Osteocyte (in vitro differentiated cells): Measurements from ENCODE around the gene PTPRM. TPM values are rescaled to one million over a fixed set of nuclear protein-coding genes. Genes with fewer than 3 reads are reported as not detected.

Experiments used
- DNase-seq: peaks from one replicate; pipeline ENCODE4 v3.0.0; 2021; ENCODE audit warnings: mixed read lengths; ENCODE audit not compliant: unreplicated experiment; ENCODE audit errors: extremely low spot score
- H3K27ac Mint-ChIP-seq: one replicate; pipeline ENCODE4 v1.8.0; 2021; ENCODE audit warnings: mild to moderate bottlenecking, mixed read lengths; ENCODE audit not compliant: unreplicated experiment
- H3K27me3 Mint-ChIP-seq: one replicate; pipeline ENCODE4 v1.8.0; 2021; ENCODE audit warnings: mixed read lengths; ENCODE audit not compliant: unreplicated experiment
- H3K36me3 Mint-ChIP-seq: one replicate; pipeline ENCODE4 v1.8.0; 2021; ENCODE audit warnings: mixed read lengths; ENCODE audit not compliant: unreplicated experiment
- H3K4me1 Mint-ChIP-seq: one replicate; pipeline ENCODE4 v1.8.0; 2021; ENCODE audit warnings: mixed read lengths; ENCODE audit not compliant: unreplicated experiment
- H3K4me3 Mint-ChIP-seq: one replicate; pipeline ENCODE4 v1.8.0; 2021; ENCODE audit warnings: mild to moderate bottlenecking, moderate library complexity, mixed read lengths; ENCODE audit not compliant: unreplicated experiment
- H3K9me3 Mint-ChIP-seq: one replicate; pipeline ENCODE4 v1.8.0; 2021; ENCODE audit warnings: mixed read lengths; ENCODE audit not compliant: unreplicated experiment
- total RNA-seq: library from RNA; stranded (reverse); gene quantifications from 2 replicates; pipeline ENCODE4 v1.2.1, GENCODE V29; 2021
- TF ChIP-seq, protein P1 (sequence below): fragments of 200-600 bp; sonication (generic); IDR thresholded peaks from 2 replicates; pipeline ENCODE4 v1.5.0; 2021; ENCODE audit warnings: antibody characterized with exemption, mild to moderate bottlenecking, moderate library complexity

Gene PTPRM
- total RNA-seq, 1 donor from 2014 or later: 105 TPM

- no peaks in the 10 kb centered on the region for H3K27me3 Mint-ChIP-seq
- TF ChIP-seq, protein P1, sequence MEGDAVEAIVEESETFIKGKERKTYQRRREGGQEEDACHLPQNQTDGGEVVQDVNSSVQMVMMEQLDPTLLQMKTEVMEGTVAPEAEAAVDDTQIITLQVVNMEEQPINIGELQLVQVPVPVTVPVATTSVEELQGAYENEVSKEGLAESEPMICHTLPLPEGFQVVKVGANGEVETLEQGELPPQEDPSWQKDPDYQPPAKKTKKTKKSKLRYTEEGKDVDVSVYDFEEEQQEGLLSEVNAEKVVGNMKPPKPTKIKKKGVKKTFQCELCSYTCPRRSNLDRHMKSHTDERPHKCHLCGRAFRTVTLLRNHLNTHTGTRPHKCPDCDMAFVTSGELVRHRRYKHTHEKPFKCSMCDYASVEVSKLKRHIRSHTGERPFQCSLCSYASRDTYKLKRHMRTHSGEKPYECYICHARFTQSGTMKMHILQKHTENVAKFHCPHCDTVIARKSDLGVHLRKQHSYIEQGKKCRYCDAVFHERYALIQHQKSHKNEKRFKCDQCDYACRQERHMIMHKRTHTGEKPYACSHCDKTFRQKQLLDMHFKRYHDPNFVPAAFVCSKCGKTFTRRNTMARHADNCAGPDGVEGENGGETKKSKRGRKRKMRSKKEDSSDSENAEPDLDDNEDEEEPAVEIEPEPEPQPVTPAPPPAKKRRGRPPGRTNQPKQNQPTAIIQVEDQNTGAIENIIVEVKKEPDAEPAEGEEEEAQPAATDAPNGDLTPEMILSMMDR: no peak
- no peak overlapping the region for H3K27ac Mint-ChIP-seq
- no peak overlapping the region for H3K4me3 Mint-ChIP-seq
- no peaks in the 10 kb centered on the region for H3K9me3 Mint-ChIP-seq
- peaks cover 14% of the 10 kb centered on the region for H3K36me3 Mint-ChIP-seq
- H3K4me1 Mint-ChIP-seq: peaks cover 26% of the 10 kb centered on the region
- no peak for DNase-seq
These were observed 572.0 kb downstream of the PTPRM start for GRCh38 chr18:8139127-8139527.

DNA sequence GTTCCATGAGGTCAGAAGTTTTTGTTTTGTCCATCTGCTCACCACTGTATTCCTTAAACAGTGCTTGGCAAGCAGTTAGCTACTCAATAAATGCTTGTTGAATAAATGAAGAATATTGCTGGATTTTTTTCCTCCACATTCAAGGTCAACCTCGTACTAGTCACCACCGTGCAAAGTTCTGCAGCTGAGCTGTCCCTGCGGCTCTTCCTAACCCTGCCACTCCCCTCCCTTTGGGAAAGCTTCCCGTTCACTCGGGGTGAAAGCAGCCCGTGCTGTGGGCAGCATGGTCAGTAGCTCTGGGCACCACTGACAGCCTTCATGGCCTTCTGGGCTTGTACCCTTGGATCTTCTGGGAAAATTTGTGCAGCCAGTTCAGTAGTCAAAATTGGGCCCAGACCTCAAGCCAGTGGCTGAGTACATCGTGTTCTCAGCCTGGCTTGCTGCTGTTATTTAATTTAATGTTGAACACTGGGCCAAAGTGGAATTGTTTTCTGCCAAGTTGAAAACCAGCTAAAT is 572.8 kb downstream of the PTPRM start:
- H3K36me3 Mint-ChIP-seq: peaks cover 17% of the 10 kb centered on the region
- no peak overlapping the region for H3K27ac Mint-ChIP-seq
- H3K4me1 Mint-ChIP-seq: peaks cover 26% of the 10 kb centered on the region
- no peak for DNase-seq
- peaks cover 3% of the 10 kb centered on the region for H3K9me3 Mint-ChIP-seq
- TF ChIP-seq, protein P1: no peak
- H3K27me3 Mint-ChIP-seq: no peaks in the 10 kb centered on the region
- no peak overlapping the region for H3K4me3 Mint-ChIP-seq

DNA sequence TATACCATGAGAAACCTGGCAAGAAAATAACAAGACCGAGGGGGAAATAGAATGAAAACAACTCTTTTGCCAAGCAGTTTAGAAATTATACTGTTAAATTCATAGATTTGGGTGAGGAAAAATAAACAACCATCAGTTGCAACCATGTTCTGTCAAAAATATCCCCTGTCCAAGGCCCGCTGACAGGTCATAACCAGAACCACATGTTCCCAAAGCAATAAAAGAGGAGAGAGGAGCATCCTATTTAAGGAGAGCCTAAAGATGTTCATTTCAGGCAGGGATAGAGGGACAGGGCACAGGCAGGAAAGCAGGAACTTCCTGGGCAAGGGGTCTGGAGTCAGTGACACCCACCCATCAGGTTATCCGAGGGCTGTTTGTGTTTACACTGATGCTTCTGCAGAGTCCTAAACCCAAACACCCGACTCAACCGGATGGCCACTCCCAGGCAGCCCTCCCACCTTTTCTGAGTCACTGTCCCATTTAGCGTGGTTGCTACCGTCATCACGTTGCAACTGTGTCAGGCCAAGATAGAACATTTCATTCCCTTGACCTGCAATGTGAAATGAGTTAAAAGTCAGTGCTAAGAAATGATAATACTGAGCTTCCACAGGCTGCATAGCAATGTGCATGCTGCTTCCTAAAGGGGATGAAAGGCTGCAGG is 573.9 kb downstream of the PTPRM start:
- Mint-ChIP-seq H3K36me3 (peaks cover 20% of the 10 kb centered on the region), H3K4me1 (peaks cover 26% of the 10 kb centered on the region), H3K27me3 (no peaks in the 10 kb centered on the region), H3K9me3 (peaks cover 4% of the 10 kb centered on the region), H3K27ac (no peak overlapping the region), H3K4me3 (no peak overlapping the region)
- TF ChIP-seq, protein P1: no peak
- no peak for DNase-seq

GRCh38 chr18:8142131-8142711 is 575.1 kb downstream of the PTPRM start:
- H3K4me3 Mint-ChIP-seq: no peak overlapping the region
- H3K36me3 Mint-ChIP-seq: peaks cover 31% of the 10 kb centered on the region
- TF ChIP-seq, protein P1: no peak
- peaks cover 26% of the 10 kb centered on the region for H3K4me1 Mint-ChIP-seq
- peak overlapping the region; percentile 61 for H3K27ac Mint-ChIP-seq
- DNase-seq: no peak
- no peaks in the 10 kb centered on the region for H3K27me3 Mint-ChIP-seq
- H3K9me3 Mint-ChIP-seq: peaks cover 13% of the 10 kb centered on the region

DNA sequence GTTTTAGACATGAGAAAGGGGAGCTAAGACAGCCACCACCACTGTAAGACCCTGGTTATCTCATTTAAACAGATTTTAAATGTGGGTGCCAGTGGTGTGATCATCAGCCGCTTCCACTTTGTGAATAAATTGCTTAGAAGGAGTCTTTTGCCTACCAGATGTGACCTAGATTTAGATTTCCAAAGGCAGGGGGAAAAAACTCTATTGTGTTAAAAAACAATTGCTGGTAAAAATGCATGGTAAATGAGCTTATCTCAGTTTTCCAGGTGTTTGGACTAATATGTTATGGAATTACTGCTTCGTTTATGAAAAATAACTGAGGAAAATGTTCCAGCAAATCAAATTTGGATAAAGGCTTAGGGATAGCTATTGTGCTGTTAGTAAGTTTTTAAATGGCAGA is 575.8 kb downstream of the PTPRM start:
- Mint-ChIP-seq H3K4me1 (peaks cover 26% of the 10 kb centered on the region), H3K27me3 (no peaks in the 10 kb centered on the region), H3K9me3 (peaks cover 17% of the 10 kb centered on the region), H3K27ac (no peak overlapping the region), H3K4me3 (no peak overlapping the region), H3K36me3 (peaks cover 37% of the 10 kb centered on the region)
- TF ChIP-seq, protein P1: no peak
- no peak for DNase-seq
